NCI-H2029 treated with DMSO at 0.1 percent for 48 hours (cell line): ENCODE measurements around the gene C16orf87.
"Not testable (repeated sequence)": the region's sequence is repeated elsewhere in the genome, so short reads cannot be mapped to it uniquely, and the experiment has no call there.

Experiments
- DNase-seq: peaks from one replicate; lab custom pipeline; 2025; lab: John Stamatoyannopoulos, UW

C16orf87 gene

DNA sequence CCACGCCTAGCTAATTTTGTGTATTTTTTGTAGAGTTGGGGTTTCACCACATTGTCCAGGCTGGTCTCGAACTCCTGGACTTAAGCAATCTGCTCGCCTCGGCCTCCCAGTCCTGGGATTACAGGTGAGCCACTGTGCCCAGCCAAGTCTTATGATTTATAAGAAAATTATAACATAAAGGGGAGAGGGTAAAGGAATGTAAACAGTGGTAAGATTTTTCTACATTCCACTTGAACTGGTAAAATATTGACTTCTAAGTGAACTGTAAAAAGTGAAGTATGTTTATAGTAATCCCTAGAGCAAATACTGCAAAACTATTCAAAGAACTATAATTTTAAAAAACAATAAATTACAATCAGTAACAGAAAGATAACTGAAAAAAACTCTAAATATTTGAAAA, 33.5 kb downstream of the C16orf87 start:
- DNase-seq, result no peak

- no peak for DNase-seq
Observed at GRCh38 chr16:46796764-46797269, 34.2 kb downstream of the C16orf87 start.

- no peak for DNase-seq
Observed at GRCh38 chr16:46793841-46794240, 37.1 kb downstream of the C16orf87 start.

DNA sequence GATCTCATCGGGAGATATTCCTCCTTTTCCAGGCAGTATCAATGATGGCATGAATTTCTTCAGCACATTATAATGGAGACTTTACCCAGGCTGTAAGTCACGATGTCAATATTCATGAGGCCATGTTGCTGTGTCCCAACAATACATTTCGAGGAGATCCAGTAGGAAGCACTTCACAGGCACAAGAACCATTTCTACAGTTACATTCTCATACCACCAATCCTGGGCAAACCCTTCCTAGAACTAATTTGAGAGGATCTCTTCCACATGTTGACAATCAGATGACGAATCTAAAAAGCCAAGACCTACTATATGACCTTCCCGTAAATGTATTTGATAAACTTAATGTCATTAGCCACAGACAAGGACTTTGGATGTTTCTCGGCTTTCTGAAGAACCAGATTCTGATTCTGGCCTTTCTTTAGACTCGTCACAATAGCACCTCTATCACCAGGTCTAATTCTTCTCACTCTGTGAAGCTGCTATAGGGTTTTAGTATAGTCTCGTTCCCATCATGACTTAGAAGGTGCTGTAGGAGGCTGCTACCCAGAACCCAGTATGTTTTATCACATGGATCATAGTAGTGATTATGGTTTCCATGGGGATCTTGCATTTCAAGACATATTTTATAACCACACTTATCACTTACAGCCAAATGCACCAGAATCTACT, 40.2 kb downstream of the C16orf87 start:
- DNase-seq, result no peak

DNA sequence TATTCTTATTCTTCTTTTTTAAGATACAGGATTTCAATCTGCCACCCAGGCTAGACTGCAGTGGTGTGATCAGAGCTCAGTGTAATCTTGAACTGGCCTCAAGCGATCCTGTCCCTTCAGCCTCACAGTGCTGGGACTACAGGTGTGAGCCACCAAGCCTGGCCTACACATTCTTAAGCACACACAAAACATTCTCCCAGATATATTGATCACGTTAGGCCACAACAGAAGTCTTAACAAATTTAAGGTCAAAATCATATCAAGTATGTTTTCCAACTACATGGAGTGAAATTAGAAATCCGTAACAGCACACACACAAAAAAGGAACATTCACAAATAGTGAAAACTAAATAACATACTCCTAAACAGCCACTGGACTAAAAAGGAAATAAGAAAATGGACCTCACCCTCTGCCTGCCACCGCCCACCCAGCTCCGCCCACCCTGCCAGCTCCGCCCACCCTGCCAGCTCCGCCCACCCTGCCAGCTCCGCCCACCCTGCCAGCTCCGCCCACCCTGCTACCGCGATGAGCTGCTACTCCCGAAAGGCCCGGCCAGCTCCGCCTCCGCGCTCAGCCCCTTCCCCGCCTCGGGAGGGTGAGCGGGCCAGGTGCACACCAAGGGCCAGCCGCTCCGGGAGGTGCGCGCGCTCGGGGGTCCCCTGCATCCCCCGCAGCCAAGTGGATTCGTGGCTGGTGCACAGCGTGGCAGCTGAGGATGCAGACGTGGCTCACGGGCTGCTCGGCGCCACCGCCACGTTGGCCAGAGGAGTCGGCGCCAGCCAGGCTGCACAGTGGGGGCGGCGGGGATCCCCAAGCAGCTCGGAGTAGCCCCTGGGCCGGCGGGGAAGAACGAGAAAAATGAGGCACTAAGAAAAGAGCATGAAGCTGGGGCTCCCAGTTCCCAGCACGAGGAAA, 41.2 kb downstream of the C16orf87 start:
- DNase-seq, result peak; percentile 28

- DNase-seq, result no peak
Observed at GRCh38 chr16:46788891-46789474, 42.0 kb downstream of the C16orf87 start.

- DNase-seq, result no peak
Observed at GRCh38 chr16:46787909-46788308, 43.1 kb downstream of the C16orf87 start.

GRCh38 chr16:46785076-46785845, 45.7 kb downstream of the C16orf87 start:
- no peak for DNase-seq

DNA sequence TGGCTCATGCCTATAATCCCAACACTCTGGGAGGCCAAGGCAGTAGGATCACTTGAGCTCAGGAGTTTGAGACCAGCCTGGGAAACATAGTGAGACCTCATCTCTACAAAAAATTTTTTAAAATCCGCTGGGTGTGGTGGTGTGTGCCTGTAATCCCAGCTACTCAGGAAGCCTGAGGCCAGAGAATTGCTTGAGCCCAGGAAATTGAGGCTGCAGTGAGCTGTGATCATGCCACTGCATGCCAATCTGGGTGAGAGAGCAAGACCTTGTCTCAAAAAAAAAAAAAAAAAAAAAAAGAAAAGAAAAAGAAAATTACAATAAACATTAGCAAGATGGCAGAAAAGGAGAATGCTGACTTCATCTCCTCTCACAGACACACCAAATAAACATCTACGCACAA, 46.4 kb downstream of the C16orf87 start:
- not testable (repeated sequence) for DNase-seq

- no peak for DNase-seq
Observed at GRCh38 chr16:46783800-46784199, 47.2 kb downstream of the C16orf87 start.

GRCh38 chr16:46782320-46782719, 48.7 kb downstream of the C16orf87 start:
- no peak for DNase-seq

- DNase-seq, result no peak
Observed at GRCh38 chr16:46777804-46778203, 53.2 kb downstream of the C16orf87 start.

GRCh38 chr16:46775214-46775613, 55.8 kb downstream of the C16orf87 start:
- no peak for DNase-seq

DNA sequence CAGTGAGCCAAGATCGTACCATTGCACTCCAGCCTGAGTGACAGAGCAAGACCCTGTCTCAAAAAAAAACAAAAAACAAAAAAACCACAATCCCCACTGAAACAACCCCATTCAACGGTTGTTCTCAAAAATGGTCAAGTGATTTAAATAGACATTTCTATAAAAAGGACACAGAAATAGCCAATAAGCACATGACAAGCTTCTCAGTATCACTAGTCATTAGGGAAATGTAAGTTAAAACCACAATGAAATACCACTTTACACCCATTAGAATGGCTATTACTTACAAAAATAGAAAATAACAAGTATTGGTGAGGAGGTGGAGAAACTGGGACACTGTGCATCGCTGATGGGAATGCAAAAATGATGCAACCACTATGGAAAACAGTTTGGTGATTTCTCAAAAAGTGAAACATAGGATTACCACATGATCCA, 56.2 kb downstream of the C16orf87 start:
- no peak for DNase-seq

DNA sequence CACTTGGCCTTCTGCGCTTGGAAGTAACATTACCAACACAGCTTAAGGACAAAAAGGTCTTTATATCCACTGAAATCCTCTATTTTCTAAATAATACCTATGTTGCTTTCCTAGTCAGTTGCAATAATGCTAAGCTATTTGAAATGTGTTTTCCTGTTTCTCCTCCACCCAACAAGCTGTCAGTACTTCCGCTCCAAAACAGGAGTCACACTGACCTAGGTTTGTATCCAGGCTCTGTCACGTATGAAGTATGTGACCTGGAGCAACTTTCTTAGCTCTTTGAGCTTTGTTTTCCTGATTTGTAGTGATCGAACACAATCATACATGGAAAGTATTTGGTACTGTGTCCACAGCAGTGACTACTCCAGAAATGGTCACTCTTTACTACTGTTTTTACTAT, 58.5 kb downstream of the C16orf87 start:
- no peak for DNase-seq

- peak; percentile 25 for DNase-seq
Observed at GRCh38 chr16:46768809-46769208, 62.2 kb downstream of the C16orf87 start.

DNA sequence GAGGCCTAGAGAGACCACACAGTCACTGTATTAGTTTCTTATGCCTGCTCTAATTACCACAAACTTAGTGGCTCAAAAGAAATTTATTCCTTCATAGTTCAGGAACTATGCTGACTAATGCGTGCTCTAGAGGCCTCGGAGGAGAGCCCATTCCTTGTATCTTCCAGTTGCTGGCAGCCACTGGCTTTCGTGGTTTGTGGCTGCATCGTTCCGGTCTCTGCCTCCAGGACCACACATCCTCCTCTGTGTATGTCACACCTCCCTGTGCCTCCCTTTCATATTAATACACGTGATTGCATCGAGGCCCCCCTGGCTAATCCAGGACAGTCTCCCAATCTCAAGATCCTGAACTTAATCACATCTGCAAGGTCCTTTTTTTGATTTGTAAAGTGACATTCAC, 65.9 kb downstream of the C16orf87 start:
- DNase-seq, result no peak

DNA sequence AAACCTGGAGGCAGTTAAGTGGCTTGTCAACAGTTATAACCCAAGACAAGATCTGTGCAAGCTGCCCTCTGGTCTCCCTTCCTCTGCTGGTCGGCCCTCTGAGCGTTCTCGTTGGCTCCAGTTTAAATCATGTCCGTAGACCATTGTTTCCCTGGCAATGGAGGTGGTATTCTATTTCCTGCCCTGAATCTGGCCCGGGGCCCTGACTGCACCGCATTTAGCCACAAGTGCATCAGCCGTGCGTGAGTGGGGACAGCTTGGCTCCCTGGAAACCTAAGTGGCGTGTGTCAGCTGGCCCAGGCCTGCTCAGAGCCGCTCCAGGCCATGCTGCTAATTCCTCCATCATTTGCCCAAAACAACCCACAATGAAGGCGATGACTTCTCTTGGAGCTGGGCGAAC, 67.8 kb downstream of the C16orf87 start:
- DNase-seq, result peak; percentile 13

- no peak for DNase-seq
Observed at GRCh38 chr16:46762583-46762982, 68.4 kb downstream of the C16orf87 start.

DNA sequence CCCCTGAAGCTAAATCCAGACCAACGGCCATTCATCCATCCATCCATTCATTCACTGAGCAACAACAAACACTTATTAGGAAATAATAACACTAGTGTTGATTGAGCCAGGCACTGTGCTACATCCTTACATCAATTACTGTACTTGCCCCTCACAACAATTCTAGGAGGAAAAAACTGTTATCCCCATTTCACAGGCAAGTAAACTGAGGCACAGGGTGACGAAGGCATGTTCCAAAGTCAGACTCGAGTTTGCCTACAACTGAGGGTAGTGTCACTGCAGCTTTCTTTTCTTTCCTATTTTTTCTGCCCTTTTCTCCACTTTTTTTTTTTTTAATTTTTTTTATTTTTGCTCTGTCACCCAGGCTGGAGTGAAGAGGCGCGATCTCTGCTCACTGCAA, 71.7 kb downstream of the C16orf87 start:
- no peak for DNase-seq

DNA sequence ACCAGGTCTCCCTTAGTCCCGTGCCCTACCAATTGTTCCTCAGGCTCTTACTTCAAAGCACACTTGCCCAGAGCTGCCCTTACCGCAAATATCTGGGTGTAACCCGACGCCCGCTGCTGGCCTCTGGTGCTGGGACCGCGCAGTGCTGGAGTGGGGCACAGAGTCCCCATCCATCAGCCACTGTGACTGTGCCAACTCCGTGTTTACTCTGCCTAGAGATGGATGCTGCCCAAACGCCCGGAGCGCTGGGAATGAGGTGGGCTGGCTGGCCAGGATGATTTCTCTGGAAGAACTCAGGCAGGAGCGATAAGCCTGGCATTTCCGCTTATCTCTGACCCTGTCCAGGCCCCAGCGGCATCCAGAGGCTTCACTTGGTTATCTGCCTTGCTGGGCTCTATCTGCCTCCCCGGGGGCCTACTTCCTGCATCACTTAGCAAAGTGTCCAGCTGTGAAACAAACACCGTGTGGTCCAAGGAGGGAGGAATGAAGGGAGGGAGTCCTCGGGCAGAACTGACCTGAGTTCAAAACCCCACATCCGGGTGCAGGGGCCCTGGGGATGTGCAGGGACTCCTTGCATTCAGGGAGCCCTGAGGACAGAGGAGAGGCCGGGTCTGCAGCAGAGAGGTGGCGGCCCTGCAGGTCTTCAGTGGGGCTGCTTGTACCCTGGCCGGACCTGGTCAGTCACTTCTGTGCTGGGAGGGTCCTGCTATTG, 73.5 kb downstream of the C16orf87 start:
- DNase-seq, result peak; percentile 29
